CD4-positive, alpha-beta T cell treated with Interleukin-15 for 1 hour (primary cell): ENCODE measurements around the gene PHC3.

ENCODE experiments used
- DNase-seq: peaks from one replicate; pipeline ENCODE4 v3.0.0-alpha.2; 2020

PHC3 gene

GRCh38 chr3:170064108-170064507, 117.4 kb downstream of the PHC3 start:
- no peak for DNase-seq

GRCh38 chr3:170063691-170064090, 117.8 kb downstream of the PHC3 start:
- DNase-seq: no peak

- no peak for DNase-seq
Measured at GRCh38 chr3:170062769-170063168, 118.8 kb downstream of the PHC3 start.

GRCh38 chr3:170062068-170062467, 119.5 kb downstream of the PHC3 start:
- no peak for DNase-seq

- no peak for DNase-seq
Measured at GRCh38 chr3:170059447-170059846, 122.1 kb downstream of the PHC3 start.

- DNase-seq: no peak
Measured at GRCh38 chr3:170058127-170058526, 123.4 kb downstream of the PHC3 start.

- no peak for DNase-seq
Measured at GRCh38 chr3:170057550-170057949, 124.0 kb downstream of the PHC3 start.

GRCh38 chr3:170056710-170057454, 124.7 kb downstream of the PHC3 start:
- no peak for DNase-seq

- DNase-seq: no peak
Measured at GRCh38 chr3:170055209-170055608, 126.3 kb downstream of the PHC3 start.

GRCh38 chr3:170054204-170054603, 127.3 kb downstream of the PHC3 start:
- no peak for DNase-seq

GRCh38 chr3:170052398-170052797, 129.1 kb downstream of the PHC3 start:
- DNase-seq: no peak

- DNase-seq: no peak
Measured at GRCh38 chr3:170050753-170051152, 130.8 kb downstream of the PHC3 start.

GRCh38 chr3:170049146-170050000, 132.2 kb downstream of the PHC3 start:
- no peak for DNase-seq

GRCh38 chr3:170047133-170047404, 134.5 kb downstream of the PHC3 start:
- DNase-seq: no peak

GRCh38 chr3:170046269-170047132, 135.0 kb downstream of the PHC3 start:
- no peak for DNase-seq

GRCh38 chr3:170044795-170045244, 136.7 kb downstream of the PHC3 start:
- DNase-seq: peak; percentile 49

GRCh38 chr3:170044271-170044670, 137.3 kb downstream of the PHC3 start:
- DNase-seq: no peak

- no peak for DNase-seq
Measured at GRCh38 chr3:170043506-170043905, 138.0 kb downstream of the PHC3 start.

GRCh38 chr3:170040418-170040817, 141.1 kb downstream of the PHC3 start:
- DNase-seq: no peak

- DNase-seq: peak; percentile 45
Measured at GRCh38 chr3:170038434-170039110, 143.0 kb downstream of the PHC3 start.
